GM12864 (cell line): ENCODE measurements around the gene PIM1.

ENCODE experiments used
- DNase-seq: peaks from one replicate; pipeline ENCODE4 v3.0.0-alpha.2; 2011; ENCODE audit warnings: low read depth
- H3K4me3 ChIP-seq: 2 replicates; pipeline ENCODE4 v1.5.1; 2011; ENCODE audit warnings: mild to moderate bottlenecking, low read depth, low read length, control low read depth
- CTCF ChIP-seq: IDR thresholded peaks from 2 replicates; pipeline ENCODE4 v1.5.1; 2011; ENCODE audit warnings: low read depth, mild to moderate bottlenecking, moderate library complexity, low read length, control low read depth, inconsistent platforms; ENCODE audit errors: missing control alignments

PIM1 gene

GRCh38 chr6:37134036-37134395 is 35.9 kb upstream of the PIM1 start:
- DNase-seq = no peak
- no peak for TF ChIP-seq CTCF
- H3K4me3 ChIP-seq = no peak overlapping the region

GRCh38 chr6:37134396-37135191 is 35.4 kb upstream of the PIM1 start:
- no peak for DNase-seq
- H3K4me3 ChIP-seq = no peak overlapping the region
- TF ChIP-seq CTCF = no peak

GRCh38 chr6:37135835-37136694 is 33.9 kb upstream of the PIM1 start:
- no peak overlapping the region for H3K4me3 ChIP-seq
- no peak for DNase-seq
- TF ChIP-seq CTCF = no peak

- no peak for DNase-seq
- TF ChIP-seq CTCF = no peak
- H3K4me3 ChIP-seq = no peak overlapping the region
These were observed 33.1 kb upstream of the PIM1 start for GRCh38 chr6:37136821-37137200.

GRCh38 chr6:37137201-37138090 is 32.5 kb upstream of the PIM1 start:
- no peak overlapping the region; the same call in 1 of the 2 replicates for H3K4me3 ChIP-seq
- DNase-seq = no peak

More at GRCh38 chr6:37137201-37138090, 32.5 kb upstream of the PIM1 start:
- TF ChIP-seq CTCF = no peak
